C4-2B (cell line): ENCODE measurements around the gene NFIA.

Source experiments
- CTCF ChIP-seq: fragments of 450-650 bp; conservative IDR thresholded peaks from 2 replicates; pipeline ENCODE4 v1.5.1; 2017; ENCODE audit warnings: mild to moderate bottlenecking
- ZFX ChIP-seq: fragments of 450-650 bp; IDR thresholded peaks from 2 replicates; pipeline ENCODE4 v1.6.1; 2017

- TF ChIP-seq CTCF (no peak), ZFX (no peak)
Observed at GRCh38 chr1:61215676-61216289, 133.4 kb downstream of the NFIA start.
